Stimulated activated CD4-positive, alpha-beta T cell treated with anti-CD3 and anti-CD28 coated beads, Interleukin-4, amount 100 ng/mL, for 4 hours (primary cell): ENCODE data around the gene HOXC6.

ENCODE experiments used
- DNase-seq, 2 experiments: peaks; one replicate each; pipeline ENCODE4 v3.0.0-alpha.2; 2020

The HOXC6 gene

GRCh38 chr12:54028314-54029201 lies at the start of gene HOXC6:
TSS of gene HOXC6 (plus strand) at chr12:54028440. CDS start at chr12:54028522, 82 bp downstream.
- DNase-seq, result no peak

DNA sequence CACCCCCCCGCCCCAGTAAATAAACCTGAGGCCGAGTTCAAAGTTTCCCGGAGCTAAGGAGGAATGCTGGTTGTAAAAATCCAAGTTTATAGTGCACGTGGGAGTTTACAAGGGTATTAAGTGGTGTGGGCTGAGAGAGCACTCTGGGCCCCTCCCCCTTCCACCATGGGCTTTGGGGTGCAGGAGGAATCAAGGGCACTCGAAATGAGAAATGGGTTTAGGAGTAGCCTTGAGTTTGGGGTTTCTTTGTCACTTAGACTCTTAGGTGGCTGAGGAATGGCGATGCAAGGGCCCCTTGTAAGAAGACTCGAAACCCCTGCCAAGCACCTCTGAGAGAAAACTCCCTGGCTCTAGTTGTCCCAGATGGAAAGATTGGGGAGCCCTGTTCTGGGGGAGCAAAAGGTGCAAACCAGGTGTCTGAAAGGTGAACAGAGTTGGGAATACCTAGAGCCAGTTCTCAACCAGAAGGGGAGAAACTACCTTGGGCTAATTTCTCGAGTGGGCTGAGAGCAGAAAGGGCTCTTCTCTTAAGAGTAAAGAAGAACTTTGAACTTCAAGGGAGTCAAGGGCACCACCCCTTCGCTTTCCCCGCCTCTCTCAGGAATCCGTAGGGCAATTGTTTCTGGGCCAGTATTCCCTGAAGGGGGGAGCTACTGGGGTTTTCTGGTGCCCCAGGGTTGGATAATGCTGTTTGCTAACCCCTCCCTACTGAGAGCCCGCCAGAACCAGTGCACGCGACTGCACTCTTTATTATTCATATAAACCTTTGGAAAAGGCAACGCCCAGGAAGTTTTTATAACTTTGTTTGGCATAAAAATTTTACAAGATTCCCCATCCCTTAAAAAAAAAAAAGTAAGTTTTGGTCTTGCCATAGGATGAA lies 49.5 kb upstream of the HOXC6 start:
- no peak for DNase-seq

- DNase-seq, result no peak
These were observed 48.0 kb upstream of the HOXC6 start for GRCh38 chr12:53980104-53980801.

GRCh38 chr12:53980802-53981496 lies 47.3 kb upstream of the HOXC6 start:
- DNase-seq, result no peak

- no peak for DNase-seq
These were observed 46.3 kb upstream of the HOXC6 start for GRCh38 chr12:53981634-53982565.

- DNase-seq, result no peak
These were observed 45.3 kb upstream of the HOXC6 start for GRCh38 chr12:53982648-53983567.

GRCh38 chr12:53983568-53983949 lies 44.7 kb upstream of the HOXC6 start:
- no peak for DNase-seq

GRCh38 chr12:53983950-53984572 lies 44.2 kb upstream of the HOXC6 start:
- DNase-seq, result no peak

- DNase-seq, result peak; percentile 81 to 82
These were observed 43.1 kb upstream of the HOXC6 start, which contains the start of gene HOXC10 for GRCh38 chr12:53984901-53985691. TSS of gene HOXC10 (plus strand) at chr12:53985146. CDS start at chr12:53985260, 114 bp downstream.

- DNase-seq, result no peak
These were observed 42.6 kb upstream of the HOXC6 start for GRCh38 chr12:53985692-53985993.

DNA sequence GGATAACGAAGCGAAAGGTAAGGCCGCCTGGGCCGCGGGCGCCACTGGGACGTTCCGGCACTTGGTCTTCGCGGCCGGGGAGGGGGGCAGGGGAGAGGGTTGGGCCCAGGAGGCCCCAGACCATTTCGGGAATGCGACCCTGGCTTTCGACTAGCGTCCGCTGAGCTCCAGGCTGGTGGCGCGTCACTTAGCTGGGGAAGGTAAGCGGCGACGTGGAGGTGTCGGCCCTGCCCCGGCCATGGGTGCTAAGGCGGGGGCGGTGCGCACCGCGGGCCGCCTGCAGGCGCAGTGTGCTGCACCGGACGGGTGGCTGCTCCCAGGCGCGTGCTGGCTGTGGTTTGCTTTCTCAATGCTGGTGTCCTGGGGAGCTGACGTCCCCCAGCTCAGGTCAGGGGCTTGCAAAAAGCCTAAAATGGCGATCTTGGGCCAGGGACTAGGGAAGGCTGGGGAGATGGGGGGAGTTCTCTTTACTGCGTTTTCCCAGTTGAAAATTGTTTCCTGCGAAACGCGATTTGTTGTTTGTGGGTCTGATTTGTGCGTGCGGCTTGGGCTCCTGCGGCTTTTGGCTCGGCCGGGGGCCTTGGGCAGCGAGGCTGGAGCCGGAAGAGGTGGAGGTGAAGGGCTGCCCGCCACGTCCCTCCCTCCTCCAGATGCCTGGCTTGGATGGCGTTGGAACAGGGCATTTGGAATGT lies 42.1 kb upstream of the HOXC6 start:
- DNase-seq, result no peak

- no peak for DNase-seq
These were observed 41.4 kb upstream of the HOXC6 start for GRCh38 chr12:53986686-53987483.

GRCh38 chr12:53987787-53988230 lies 40.4 kb upstream of the HOXC6 start:
- no peak for DNase-seq

DNA sequence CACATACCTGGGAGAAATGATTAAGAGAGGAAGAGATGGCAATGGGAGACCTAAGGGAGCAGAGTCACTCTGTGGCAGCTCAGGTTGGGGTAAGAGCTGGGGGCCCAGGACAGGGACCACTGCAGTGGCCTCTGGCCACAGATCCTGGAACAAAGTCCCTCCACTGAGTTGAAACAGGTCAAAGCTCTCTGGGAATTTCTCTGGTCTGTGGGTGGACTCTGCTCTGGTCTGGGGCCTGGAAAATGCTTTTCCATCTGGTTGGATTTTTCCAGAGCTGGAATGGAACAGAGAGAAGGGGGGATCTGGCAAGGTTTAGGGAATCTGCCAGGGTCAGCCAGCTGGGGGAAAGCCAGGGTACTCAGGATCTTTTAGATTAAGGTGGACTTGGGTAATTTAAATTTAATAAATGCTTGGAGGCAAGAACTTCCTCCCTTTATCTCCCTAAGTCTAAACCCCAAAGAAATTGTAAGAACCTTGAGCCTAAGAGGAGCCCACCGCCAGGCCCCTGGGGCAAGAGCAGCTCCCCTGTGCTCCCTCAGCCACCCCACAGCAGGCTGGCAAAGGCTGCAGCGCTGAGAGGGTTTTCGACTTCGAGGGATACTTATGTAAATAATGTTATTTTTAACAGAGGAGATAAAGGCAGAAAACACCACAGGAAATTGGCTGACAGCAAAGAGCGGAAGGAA lies 39.6 kb upstream of the HOXC6 start:
- DNase-seq, result no peak

DNA sequence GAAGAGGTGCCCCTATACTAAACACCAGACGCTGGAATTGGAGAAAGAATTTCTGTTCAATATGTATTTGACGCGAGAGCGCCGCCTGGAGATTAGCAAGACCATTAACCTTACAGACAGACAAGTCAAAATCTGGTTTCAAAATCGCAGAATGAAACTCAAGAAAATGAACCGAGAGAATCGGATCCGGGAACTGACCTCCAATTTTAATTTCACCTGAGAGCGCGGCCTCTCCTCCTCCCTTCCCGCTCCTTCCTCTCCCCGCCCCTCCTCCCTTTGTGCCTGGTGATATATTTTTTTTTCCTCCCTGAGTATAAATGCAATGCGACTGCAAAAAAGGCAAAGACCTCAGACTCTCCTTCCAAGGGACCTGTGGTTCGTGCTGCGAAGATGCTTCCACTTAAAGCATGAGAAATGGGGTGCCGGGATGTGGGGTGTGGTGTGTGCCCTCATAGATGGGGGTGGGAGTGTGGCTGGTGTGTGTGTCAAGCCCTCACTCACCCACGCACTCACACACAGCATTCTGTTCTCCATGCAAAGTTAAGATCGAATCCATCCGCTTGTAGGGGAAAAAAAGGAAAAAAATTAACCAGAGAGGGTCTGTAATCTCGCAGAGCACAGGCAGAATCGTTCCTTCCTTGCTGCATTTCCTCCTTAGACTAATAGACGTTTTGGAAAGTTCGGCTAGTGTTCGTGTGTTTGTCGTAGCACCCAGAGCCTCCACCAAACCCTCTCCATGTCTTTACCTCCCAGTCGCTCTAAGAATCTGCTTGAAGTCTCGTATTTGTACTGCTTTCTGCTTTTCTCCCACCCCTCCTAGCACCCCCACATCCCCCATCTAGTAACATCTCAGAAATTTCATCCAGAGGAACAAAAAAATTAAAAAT lies 38.8 kb upstream of the HOXC6 start:
- DNase-seq, result no peak
